ENCODE results near the gene CREB5. TPM values are rescaled to one million over a fixed set of nuclear protein-coding genes. Genes with fewer than 3 reads are reported as not detected.

The CREB5 gene
- polyA plus RNA-seq, 1 donor from 2014 or later, result 3.7 TPM

- no peaks in the 10 kb centered on the region for H3K9me3 ChIP-seq (ENCODE audit: low read length)
- no peak overlapping the region for H3K4me3 ChIP-seq (ENCODE audit: low read length)
- H3K9me2 ChIP-seq (ENCODE audit: insufficient read depth, low read length), result no peaks in the 10 kb centered on the region
- TF ChIP-seq, protein P1, sequence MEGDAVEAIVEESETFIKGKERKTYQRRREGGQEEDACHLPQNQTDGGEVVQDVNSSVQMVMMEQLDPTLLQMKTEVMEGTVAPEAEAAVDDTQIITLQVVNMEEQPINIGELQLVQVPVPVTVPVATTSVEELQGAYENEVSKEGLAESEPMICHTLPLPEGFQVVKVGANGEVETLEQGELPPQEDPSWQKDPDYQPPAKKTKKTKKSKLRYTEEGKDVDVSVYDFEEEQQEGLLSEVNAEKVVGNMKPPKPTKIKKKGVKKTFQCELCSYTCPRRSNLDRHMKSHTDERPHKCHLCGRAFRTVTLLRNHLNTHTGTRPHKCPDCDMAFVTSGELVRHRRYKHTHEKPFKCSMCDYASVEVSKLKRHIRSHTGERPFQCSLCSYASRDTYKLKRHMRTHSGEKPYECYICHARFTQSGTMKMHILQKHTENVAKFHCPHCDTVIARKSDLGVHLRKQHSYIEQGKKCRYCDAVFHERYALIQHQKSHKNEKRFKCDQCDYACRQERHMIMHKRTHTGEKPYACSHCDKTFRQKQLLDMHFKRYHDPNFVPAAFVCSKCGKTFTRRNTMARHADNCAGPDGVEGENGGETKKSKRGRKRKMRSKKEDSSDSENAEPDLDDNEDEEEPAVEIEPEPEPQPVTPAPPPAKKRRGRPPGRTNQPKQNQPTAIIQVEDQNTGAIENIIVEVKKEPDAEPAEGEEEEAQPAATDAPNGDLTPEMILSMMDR (IDR thresholded peaks at IDR 0.05; ENCODE audit: poor library complexity, severe bottlenecking), result no peak
- TF ChIP-seq SMC3 (conservative IDR thresholded peaks at IDR 0.05; ENCODE audit: poor library complexity), result no peak
- TF ChIP-seq EP300 (conservative IDR thresholded peaks at IDR 0.05; ENCODE audit: poor library complexity, severe bottlenecking), result no peak
- TF ChIP-seq POLR2AphosphoS5 (IDR thresholded peaks at IDR 0.05), result no peak
- TF ChIP-seq MXI1 (conservative IDR thresholded peaks at IDR 0.05; ENCODE audit: poor library complexity, severe bottlenecking), result no peak
- no peak for TF ChIP-seq RAD21 (conservative IDR thresholded peaks at IDR 0.05)
- TF ChIP-seq EZH2 (IDR thresholded peaks at IDR 0.05; ENCODE audit: borderline replicate concordance, insufficient read depth, low read length, poor library complexity, severe bottlenecking), result no peak
- TF ChIP-seq, protein P2, sequence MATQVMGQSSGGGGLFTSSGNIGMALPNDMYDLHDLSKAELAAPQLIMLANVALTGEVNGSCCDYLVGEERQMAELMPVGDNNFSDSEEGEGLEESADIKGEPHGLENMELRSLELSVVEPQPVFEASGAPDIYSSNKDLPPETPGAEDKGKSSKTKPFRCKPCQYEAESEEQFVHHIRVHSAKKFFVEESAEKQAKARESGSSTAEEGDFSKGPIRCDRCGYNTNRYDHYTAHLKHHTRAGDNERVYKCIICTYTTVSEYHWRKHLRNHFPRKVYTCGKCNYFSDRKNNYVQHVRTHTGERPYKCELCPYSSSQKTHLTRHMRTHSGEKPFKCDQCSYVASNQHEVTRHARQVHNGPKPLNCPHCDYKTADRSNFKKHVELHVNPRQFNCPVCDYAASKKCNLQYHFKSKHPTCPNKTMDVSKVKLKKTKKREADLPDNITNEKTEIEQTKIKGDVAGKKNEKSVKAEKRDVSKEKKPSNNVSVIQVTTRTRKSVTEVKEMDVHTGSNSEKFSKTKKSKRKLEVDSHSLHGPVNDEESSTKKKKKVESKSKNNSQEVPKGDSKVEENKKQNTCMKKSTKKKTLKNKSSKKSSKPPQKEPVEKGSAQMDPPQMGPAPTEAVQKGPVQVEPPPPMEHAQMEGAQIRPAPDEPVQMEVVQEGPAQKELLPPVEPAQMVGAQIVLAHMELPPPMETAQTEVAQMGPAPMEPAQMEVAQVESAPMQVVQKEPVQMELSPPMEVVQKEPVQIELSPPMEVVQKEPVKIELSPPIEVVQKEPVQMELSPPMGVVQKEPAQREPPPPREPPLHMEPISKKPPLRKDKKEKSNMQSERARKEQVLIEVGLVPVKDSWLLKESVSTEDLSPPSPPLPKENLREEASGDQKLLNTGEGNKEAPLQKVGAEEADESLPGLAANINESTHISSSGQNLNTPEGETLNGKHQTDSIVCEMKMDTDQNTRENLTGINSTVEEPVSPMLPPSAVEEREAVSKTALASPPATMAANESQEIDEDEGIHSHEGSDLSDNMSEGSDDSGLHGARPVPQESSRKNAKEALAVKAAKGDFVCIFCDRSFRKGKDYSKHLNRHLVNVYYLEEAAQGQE (IDR thresholded peaks at IDR 0.05; ENCODE audit: borderline replicate concordance), result no peak
- TF ChIP-seq TAF1 (IDR thresholded peaks at IDR 0.05; ENCODE audit: low read depth), result no peak
- peaks cover 7% of the 10 kb centered on the region for H3K79me2 ChIP-seq (replicated peaks; ENCODE audit: insufficient read depth, low read length)
- H3K36me3 ChIP-seq (ENCODE audit: insufficient read depth, low read length), result no peaks in the 10 kb centered on the region
- H3K4me2 ChIP-seq (ENCODE audit: low read length), result no peak overlapping the region
- H3K27me3 ChIP-seq (ENCODE audit: insufficient read depth, low read depth, low read length), result no peaks in the 10 kb centered on the region
- no peak overlapping the region for H2AFZ ChIP-seq (ENCODE audit: low read depth, low read length)
- H3F3A ChIP-seq (ENCODE audit: insufficient read depth, low read length, poor library complexity, severe bottlenecking), result no peaks in the 10 kb centered on the region
- H4K20me1 ChIP-seq (ENCODE audit: insufficient read depth), result no peaks in the 10 kb centered on the region
- H3K9ac ChIP-seq (ENCODE audit: low read length), result no peak overlapping the region
- no peak overlapping the region for H3K27ac ChIP-seq (ENCODE audit: low read length)
Observed at GRCh38 chr7:28440055-28440601, 27.8 kb downstream of the CREB5 start.

- Histone ChIP-seq H3K27ac (ENCODE audit: low read length) (no peak overlapping the region), H3K9me3 (ENCODE audit: low read length) (no peaks in the 10 kb centered on the region), H3K27me3 (ENCODE audit: insufficient read depth, low read depth, low read length) (no peaks in the 10 kb centered on the region), H3K9me2 (ENCODE audit: insufficient read depth, low read length) (no peaks in the 10 kb centered on the region), H3K9ac (ENCODE audit: low read length) (no peak overlapping the region), H3K4me3 (ENCODE audit: low read length) (no peak overlapping the region), H3K4me2 (ENCODE audit: low read length) (no peak overlapping the region), H2AFZ (ENCODE audit: low read depth, low read length) (no peak overlapping the region), H3K79me2 (replicated peaks; ENCODE audit: insufficient read depth, low read length) (no peaks in the 10 kb centered on the region), H3F3A (ENCODE audit: insufficient read depth, low read length, poor library complexity, severe bottlenecking) (no peaks in the 10 kb centered on the region), H3K36me3 (ENCODE audit: insufficient read depth, low read length) (no peaks in the 10 kb centered on the region), H4K20me1 (ENCODE audit: insufficient read depth) (no peaks in the 10 kb centered on the region)
- no peak for TF ChIP-seq EP300 (conservative IDR thresholded peaks at IDR 0.05; ENCODE audit: poor library complexity, severe bottlenecking)
- TF ChIP-seq, protein P2 (IDR thresholded peaks at IDR 0.05; ENCODE audit: borderline replicate concordance), result no peak
- TF ChIP-seq SMC3 (conservative IDR thresholded peaks at IDR 0.05; ENCODE audit: poor library complexity), result no peak
- TF ChIP-seq EZH2 (IDR thresholded peaks at IDR 0.05; ENCODE audit: borderline replicate concordance, insufficient read depth, low read length, poor library complexity, severe bottlenecking), result no peak
- no peak for TF ChIP-seq TAF1 (IDR thresholded peaks at IDR 0.05; ENCODE audit: low read depth)
- no peak for TF ChIP-seq MXI1 (conservative IDR thresholded peaks at IDR 0.05; ENCODE audit: poor library complexity, severe bottlenecking)
- no peak for TF ChIP-seq POLR2AphosphoS5 (IDR thresholded peaks at IDR 0.05)
- TF ChIP-seq, protein P1 (IDR thresholded peaks at IDR 0.05; ENCODE audit: poor library complexity, severe bottlenecking), result no peak
- no peak for TF ChIP-seq RAD21 (conservative IDR thresholded peaks at IDR 0.05)
Observed at GRCh38 chr7:28442540-28443420, 30.5 kb downstream of the CREB5 start.
